Measurements from ENCODE around the gene FABP7.

GRCh38 chr6:122754191-122754731 is 25.3 kb upstream of the FABP7 start:
- no peak for TF ChIP-seq RAD21 (IDR thresholded peaks at IDR 0.05; ENCODE audit: low read depth)
- TF ChIP-seq, protein P1, sequence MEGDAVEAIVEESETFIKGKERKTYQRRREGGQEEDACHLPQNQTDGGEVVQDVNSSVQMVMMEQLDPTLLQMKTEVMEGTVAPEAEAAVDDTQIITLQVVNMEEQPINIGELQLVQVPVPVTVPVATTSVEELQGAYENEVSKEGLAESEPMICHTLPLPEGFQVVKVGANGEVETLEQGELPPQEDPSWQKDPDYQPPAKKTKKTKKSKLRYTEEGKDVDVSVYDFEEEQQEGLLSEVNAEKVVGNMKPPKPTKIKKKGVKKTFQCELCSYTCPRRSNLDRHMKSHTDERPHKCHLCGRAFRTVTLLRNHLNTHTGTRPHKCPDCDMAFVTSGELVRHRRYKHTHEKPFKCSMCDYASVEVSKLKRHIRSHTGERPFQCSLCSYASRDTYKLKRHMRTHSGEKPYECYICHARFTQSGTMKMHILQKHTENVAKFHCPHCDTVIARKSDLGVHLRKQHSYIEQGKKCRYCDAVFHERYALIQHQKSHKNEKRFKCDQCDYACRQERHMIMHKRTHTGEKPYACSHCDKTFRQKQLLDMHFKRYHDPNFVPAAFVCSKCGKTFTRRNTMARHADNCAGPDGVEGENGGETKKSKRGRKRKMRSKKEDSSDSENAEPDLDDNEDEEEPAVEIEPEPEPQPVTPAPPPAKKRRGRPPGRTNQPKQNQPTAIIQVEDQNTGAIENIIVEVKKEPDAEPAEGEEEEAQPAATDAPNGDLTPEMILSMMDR (IDR thresholded peaks at IDR 0.05 in 2 of 3, conservative IDR thresholded peaks at IDR 0.05 in 1 of 3; ENCODE audit: borderline replicate concordance in 1 of 3, insufficient read depth in 1 of 3, low read depth in 2 of 3, low read length in 2 of 3): no peak
- TF ChIP-seq YY1 (IDR thresholded peaks at IDR 0.05; ENCODE audit: extremely low read depth, insufficient replicate concordance, low read depth, low read length): no peak
- TF ChIP-seq EZH2 (IDR thresholded peaks at IDR 0.05): no peak
- TF ChIP-seq JUND (IDR thresholded peaks at IDR 0.05): no peak
- TF ChIP-seq MAX (IDR thresholded peaks at IDR 0.05): no peak
